NCI-H2227 (cell line): ENCODE measurements around the gene ZFP64.
A peak's percentile ranks its signal among the peaks of the same experiment; 100 is the strongest.
"Not testable (repeated sequence)": the region's sequence is repeated elsewhere in the genome, so short reads cannot be mapped to it uniquely, and the experiment has no call there.

Experiments
- DNase-seq: peaks from one replicate; lab custom pipeline; 2025; ENCODE audit not compliant: unreplicated experiment; lab: John Stamatoyannopoulos, UW

The ZFP64 gene

GRCh38 chr20:52160621-52161204 lies 30.9 kb downstream of the ZFP64 start:
- DNase-seq = no peak

GRCh38 chr20:52160049-52160570 lies 31.5 kb downstream of the ZFP64 start:
- DNase-seq = no peak

GRCh38 chr20:52154575-52154974 lies 37.0 kb downstream of the ZFP64 start:
- no peak for DNase-seq

- DNase-seq = no peak
These were observed 37.7 kb downstream of the ZFP64 start for GRCh38 chr20:52153896-52154295.

GRCh38 chr20:52152921-52153320 lies 38.7 kb downstream of the ZFP64 start:
- DNase-seq = no peak

- DNase-seq = no peak
These were observed 39.2 kb downstream of the ZFP64 start for GRCh38 chr20:52152416-52152815.

GRCh38 chr20:52150440-52151258 lies 40.9 kb downstream of the ZFP64 start:
- DNase-seq = peak; percentile 64

- DNase-seq = no peak
These were observed 46.0 kb downstream of the ZFP64 start for GRCh38 chr20:52145587-52145986.

GRCh38 chr20:52143277-52143676 lies 48.3 kb downstream of the ZFP64 start:
- DNase-seq = no peak

GRCh38 chr20:52142757-52143156 lies 48.8 kb downstream of the ZFP64 start:
- no peak for DNase-seq

GRCh38 chr20:52139986-52140385 lies 51.6 kb downstream of the ZFP64 start:
- DNase-seq = no peak

GRCh38 chr20:52137850-52138249 lies 53.7 kb downstream of the ZFP64 start:
- DNase-seq = no peak

GRCh38 chr20:52133714-52134113 lies 57.9 kb downstream of the ZFP64 start:
- not testable (repeated sequence) for DNase-seq

- DNase-seq = no peak
These were observed 59.2 kb downstream of the ZFP64 start for GRCh38 chr20:52132337-52132736.

GRCh38 chr20:52131048-52131643 lies 60.4 kb downstream of the ZFP64 start:
- DNase-seq = no peak

GRCh38 chr20:52130406-52130805 lies 61.2 kb downstream of the ZFP64 start:
- no peak for DNase-seq

GRCh38 chr20:52129611-52130010 lies 62.0 kb downstream of the ZFP64 start:
- DNase-seq = no peak

- no peak for DNase-seq
These were observed 64.3 kb downstream of the ZFP64 start for GRCh38 chr20:52127309-52127708.

GRCh38 chr20:52124821-52125220 lies 66.8 kb downstream of the ZFP64 start:
- no peak for DNase-seq

- DNase-seq = no peak
These were observed 72.9 kb downstream of the ZFP64 start for GRCh38 chr20:52118696-52119095.

GRCh38 chr20:52118016-52118623 lies 73.5 kb downstream of the ZFP64 start:
- no peak for DNase-seq

- DNase-seq = no peak
These were observed 81.1 kb downstream of the ZFP64 start for GRCh38 chr20:52110456-52110855.
